CD4-positive, alpha-beta memory T cell (primary cell): ENCODE results near the gene CMKLR1. TPM values are rescaled to one million over a fixed set of nuclear protein-coding genes. Genes with fewer than 3 reads are reported as not detected.

Experiments
- CTCF ChIA-PET: fragments of 350-600 bp; sonication (Branson Sonifier 250); formaldehyde crosslinking; loops from one replicate; lab custom pipeline; 2021; ENCODE audit warnings: inconsistent platforms; ENCODE audit not compliant: partially characterized antibody; lab: Charles Lee
- POLR2A ChIA-PET: fragments of 350-600 bp; sonication (Branson Sonifier 250); formaldehyde crosslinking; loops from one replicate; lab custom pipeline; 2021; ENCODE audit not compliant: partially characterized antibody; lab: Charles Lee
- DNase-seq, 5 donors: peaks; one replicate each; pipeline versions ENCODE4 v3.0.0 to v3.0.0-alpha.2; 2020 to 2022; ENCODE audit warnings: mixed read lengths in 1 of 5
- H3K27ac ChIP-seq: one replicate; pipeline ENCODE4 v1.7.0; 2013; ENCODE audit warnings: low read depth, low read length
- H3K27me3 ChIP-seq: 2 replicates; pipeline ENCODE4 v1.7.0; 2013; ENCODE audit warnings: mild to moderate bottlenecking, low read length, moderate library complexity; ENCODE audit not compliant: insufficient read depth
- H3K36me3 ChIP-seq: 2 replicates; pipeline ENCODE4 v1.7.0; 2013; ENCODE audit warnings: mild to moderate bottlenecking, low read length, moderate library complexity; ENCODE audit not compliant: insufficient read depth
- H3K4me1 ChIP-seq: 2 replicates; pipeline ENCODE4 v1.7.0; 2013; ENCODE audit warnings: mild to moderate bottlenecking, low read length, moderate library complexity; ENCODE audit not compliant: insufficient read depth
- H3K4me3 ChIP-seq, 2 donors: one replicate each; pipeline ENCODE4 v1.7.0; 2013; ENCODE audit warnings: low read length in 2 of 2, mild to moderate bottlenecking in 1 of 2
- H3K9me3 ChIP-seq, 2 donors: one replicate each; pipeline ENCODE4 v1.7.0; 2013; ENCODE audit warnings: low read length in 2 of 2, control low read depth in 1 of 2; ENCODE audit not compliant: control insufficient read depth in 1 of 2
- H3K27ac Mint-ChIP-seq, 7 donors: one replicate each; pipeline ENCODE4 v1.8.0; 2020 to 2021; ENCODE audit warnings: mixed read lengths in 7 of 7, mild to moderate bottlenecking in 6 of 7, inconsistent platforms in 3 of 7, moderate library complexity in 3 of 7
- H3K27me3 Mint-ChIP-seq, 2 donors: one replicate each; pipeline ENCODE4 v1.8.0; 2020 to 2021; ENCODE audit warnings: mixed read lengths in 2 of 2
- H3K36me3 Mint-ChIP-seq, 2 donors: one replicate each; pipeline ENCODE4 v1.8.0; 2020 to 2021; ENCODE audit warnings: mixed read lengths in 2 of 2, inconsistent platforms in 1 of 2, mild to moderate bottlenecking in 1 of 2
- H3K4me1 Mint-ChIP-seq, 4 donors: one replicate each; pipeline ENCODE4 v1.8.0; 2020 to 2021; ENCODE audit warnings: mixed read lengths in 4 of 4, mild to moderate bottlenecking in 1 of 4
- H3K4me3 Mint-ChIP-seq, 8 donors: one replicate each; pipeline ENCODE4 v1.8.0; 2020 to 2021; ENCODE audit warnings: mixed read lengths in 8 of 8, mild to moderate bottlenecking in 7 of 8, moderate library complexity in 6 of 8, inconsistent platforms in 3 of 8
- H3K9me3 Mint-ChIP-seq, 8 donors: one replicate each; pipeline ENCODE4 v1.8.0; 2020 to 2021; ENCODE audit warnings: mixed read lengths in 8 of 8, mild to moderate bottlenecking in 5 of 8, inconsistent platforms in 3 of 8, moderate library complexity in 1 of 8
- intact Hi-C: fragments of 100-400 bp; cut with micrococcal nuclease; formaldehyde crosslinking; loops from one replicate; pipeline ENCODE4 v1.15.1; 2023
- polyA plus RNA-seq, 2 donors: library from polyadenylated mRNA; unstranded; fragments of 300-500 nt; fragmentation: Illumina TruSeq; gene quantifications; one replicate each; pipeline ENCODE4 v1.2.3, GENCODE V29; 2021
- total RNA-seq, 2 experiments: library from RNA; stranded (reverse); gene quantifications; one replicate each; pipeline ENCODE4 v1.2.3, GENCODE V29; 2021

The CMKLR1 gene
- total and polyA plus RNA-seq, 4 experiments from 2014 or later: 0.08 to 0.94 (median 0.87) TPM; not detected in 1

GRCh38 chr12:108285016-108285415 is 54.1 kb downstream of the CMKLR1 start:
- no peaks in the 10 kb centered on the region for H3K36me3 ChIP-seq
- no peak overlapping the region for H3K27ac ChIP-seq
- Mint-ChIP-seq H3K27ac (no peak overlapping the region), H3K4me1 (peaks cover 0 to 11% (median 5%) of the 10 kb centered on the region in 4 donors), H3K36me3 (no peaks in the 10 kb centered on the region), H3K27me3 (peaks cover 7% of the 10 kb centered on the region in 2 donors), H3K4me3 (no peak overlapping the region), H3K9me3 (no peaks in the 10 kb centered on the region)
- peaks cover 17% of the 10 kb centered on the region for H3K4me1 ChIP-seq
- H3K27me3 ChIP-seq: no peaks in the 10 kb centered on the region
- no peaks in the 10 kb centered on the region for H3K9me3 ChIP-seq
- intact Hi-C loops: no loop called here
- no peak overlapping the region for H3K4me3 ChIP-seq
- DNase-seq: no peak
- ChIA-PET POLR2A (no interaction called here), CTCF (no interaction called here)

- peaks cover 17% of the 10 kb centered on the region for H3K4me1 ChIP-seq
- peaks cover 0 to 11% (median 5%) of the 10 kb centered on the region in 4 donors for H3K4me1 Mint-ChIP-seq
- peaks cover 7 to 11% of the 10 kb centered on the region in 2 donors for H3K27me3 Mint-ChIP-seq
- H3K36me3 Mint-ChIP-seq: no peaks in the 10 kb centered on the region
- H3K4me3 ChIP-seq: no peak overlapping the region
- no peaks in the 10 kb centered on the region for H3K9me3 ChIP-seq
- H3K9me3 Mint-ChIP-seq: peaks cover 0 to 3% (median 0%) of the 10 kb centered on the region in 8 donors
- no peak overlapping the region for H3K27ac Mint-ChIP-seq
- intact Hi-C loops: no loop called here
- H3K27me3 ChIP-seq: no peaks in the 10 kb centered on the region
- H3K36me3 ChIP-seq: no peaks in the 10 kb centered on the region
- POLR2A ChIA-PET: interaction anchor here (0.9 to 1.4 kb wide), 3 partner anchors 12 to 23 kb away, joined by 3 read pairs; no protein-coding TSS in a partner anchor
- DNase-seq: no peak
- H3K27ac ChIP-seq: no peak overlapping the region
- CTCF ChIA-PET: no interaction called here
- no peak overlapping the region for H3K4me3 Mint-ChIP-seq
Observed at GRCh38 chr12:108284163-108284562, 54.9 kb downstream of the CMKLR1 start.

- no peaks in the 10 kb centered on the region for H3K36me3 ChIP-seq
- DNase-seq: no peak
- ChIA-PET POLR2A (interaction anchor here (1.4 kb wide), 1 partner anchor 14 kb away, joined by 3 read pairs; no protein-coding TSS in a partner anchor), CTCF (no interaction called here)
- peaks cover 17% of the 10 kb centered on the region for H3K4me1 ChIP-seq
- H3K27me3 ChIP-seq: no peaks in the 10 kb centered on the region
- no peak overlapping the region for H3K27ac ChIP-seq
- H3K4me3 ChIP-seq: no peak overlapping the region
- Mint-ChIP-seq H3K4me1 (peaks cover 0 to 11% (median 4%) of the 10 kb centered on the region in 4 donors), H3K4me3 (peak overlapping the region in 2 of 8 donors; percentile 11 to 53), H3K9me3 (peaks cover 0 to 3% (median 0%) of the 10 kb centered on the region in 8 donors), H3K27me3 (peaks cover 3 to 12% of the 10 kb centered on the region in 2 donors), H3K36me3 (no peaks in the 10 kb centered on the region), H3K27ac (peak overlapping the region in 1 of 7 donors; percentile 33)
- H3K9me3 ChIP-seq: no peaks in the 10 kb centered on the region
- intact Hi-C loops: no loop called here
Observed at GRCh38 chr12:108282676-108283075, 56.4 kb downstream of the CMKLR1 start.

- CTCF ChIA-PET: no interaction called here
- peaks cover 0 to 11% (median 4%) of the 10 kb centered on the region in 4 donors for H3K4me1 Mint-ChIP-seq
- H3K27ac ChIP-seq: no peak overlapping the region
- H3K4me3 Mint-ChIP-seq: peak overlapping the region in 1 of 8 donors; percentile 11
- no peaks in the 10 kb centered on the region for H3K36me3 Mint-ChIP-seq
- H3K36me3 ChIP-seq: no peaks in the 10 kb centered on the region
- H3K27me3 Mint-ChIP-seq: peaks cover 3 to 12% of the 10 kb centered on the region in 2 donors
- POLR2A ChIA-PET: no interaction called here
- no peaks in the 10 kb centered on the region for H3K27me3 ChIP-seq
- H3K27ac Mint-ChIP-seq: peak overlapping the region in 2 of 7 donors; percentile 30 to 33
- no peak overlapping the region for H3K4me3 ChIP-seq
- H3K9me3 ChIP-seq: no peaks in the 10 kb centered on the region
- peaks cover 17% of the 10 kb centered on the region for H3K4me1 ChIP-seq
- H3K9me3 Mint-ChIP-seq: peaks cover 0 to 3% (median 0%) of the 10 kb centered on the region in 8 donors
- intact Hi-C loops: no loop called here
- no peak for DNase-seq
Observed at GRCh38 chr12:108282160-108282559, 57.0 kb downstream of the CMKLR1 start.

- H3K4me1 Mint-ChIP-seq: peaks cover 0 to 3% (median 0%) of the 10 kb centered on the region in 4 donors
- no peaks in the 10 kb centered on the region for H3K36me3 ChIP-seq
- H3K9me3 ChIP-seq: no peaks in the 10 kb centered on the region
- DNase-seq: no peak
- H3K27ac ChIP-seq: no peak overlapping the region
- CTCF ChIA-PET: no interaction called here
- H3K4me1 ChIP-seq: peaks cover 5% of the 10 kb centered on the region
- H3K9me3 Mint-ChIP-seq: peaks cover 0 to 10% (median 0%) of the 10 kb centered on the region in 8 donors
- intact Hi-C loops: no loop called here
- no peaks in the 10 kb centered on the region for H3K36me3 Mint-ChIP-seq
- peaks cover 0 to 5% of the 10 kb centered on the region in 2 donors for H3K27me3 Mint-ChIP-seq
- H3K27me3 ChIP-seq: no peaks in the 10 kb centered on the region
- no peak overlapping the region for H3K4me3 ChIP-seq
- H3K27ac Mint-ChIP-seq: no peak overlapping the region
- no peak overlapping the region for H3K4me3 Mint-ChIP-seq
- POLR2A ChIA-PET: no interaction called here
Observed at GRCh38 chr12:108277613-108278012, 61.5 kb downstream of the CMKLR1 start.

GRCh38 chr12:108273217-108273616 is 65.9 kb downstream of the CMKLR1 start:
- Mint-ChIP-seq H3K4me3 (no peak overlapping the region), H3K9me3 (peaks cover 0 to 13% (median 0%) of the 10 kb centered on the region in 8 donors)

GRCh38 chr12:108271951-108272872 is 66.9 kb downstream of the CMKLR1 start:
- no peaks in the 10 kb centered on the region for H3K36me3 Mint-ChIP-seq
- Histone ChIP-seq H3K4me3 (no peak overlapping the region), H3K27ac (no peak overlapping the region), H3K36me3 (no peaks in the 10 kb centered on the region), H3K27me3 (no peaks in the 10 kb centered on the region), H3K9me3 (no peaks in the 10 kb centered on the region), H3K4me1 (no peaks in the 10 kb centered on the region)
- POLR2A ChIA-PET: no interaction called here
- DNase-seq: no peak
- intact Hi-C loops: no loop called here
- CTCF ChIA-PET: no interaction called here
- H3K27me3 Mint-ChIP-seq: peaks cover 0 to 4% of the 10 kb centered on the region in 2 donors
- H3K4me3 Mint-ChIP-seq: no peak overlapping the region
- no peaks in the 10 kb centered on the region for H3K4me1 Mint-ChIP-seq
- peaks cover 0 to 13% (median 0%) of the 10 kb centered on the region in 8 donors for H3K9me3 Mint-ChIP-seq
- no peak overlapping the region for H3K27ac Mint-ChIP-seq

More at GRCh38 chr12:108273217-108273616, 65.9 kb downstream of the CMKLR1 start:
- POLR2A ChIA-PET: no interaction called here
- Mint-ChIP-seq H3K36me3 (no peaks in the 10 kb centered on the region), H3K4me1 (no peaks in the 10 kb centered on the region), H3K27me3 (no peaks in the 10 kb centered on the region), H3K27ac (no peak overlapping the region)
- H3K27me3 ChIP-seq: no peaks in the 10 kb centered on the region
- no peaks in the 10 kb centered on the region for H3K9me3 ChIP-seq
- no peak overlapping the region for H3K27ac ChIP-seq
- H3K4me3 ChIP-seq: no peak overlapping the region
- DNase-seq: no peak
- no peaks in the 10 kb centered on the region for H3K36me3 ChIP-seq
- H3K4me1 ChIP-seq: no peaks in the 10 kb centered on the region
- intact Hi-C loops: no loop called here
- CTCF ChIA-PET: no interaction called here
